CD4-positive, alpha-beta T cell treated with Interleukin-15 for 4 hours (primary cell): ENCODE results near the gene SPHK2.
"Not testable (repeated sequence)": the region's sequence is repeated elsewhere in the genome, so short reads cannot be mapped to it uniquely, and the experiment has no call there.

ENCODE experiments used
- DNase-seq: peaks from one replicate; pipeline ENCODE4 v3.0.0-alpha.2; 2020; ENCODE audit warnings: low spot score

SPHK2 gene

GRCh38 chr19:48637449-48637947 lies 18.2 kb downstream of the SPHK2 start:
- DNase-seq: peak; percentile 100

GRCh38 chr19:48637948-48638830 lies 18.9 kb downstream of the SPHK2 start:
- peak; percentile 91 for DNase-seq

- DNase-seq: no peak
These were observed 19.6 kb downstream of the SPHK2 start for GRCh38 chr19:48638831-48639381.

- no peak for DNase-seq
These were observed 20.4 kb downstream of the SPHK2 start for GRCh38 chr19:48639483-48640375.

- DNase-seq: no peak
These were observed 22.5 kb downstream of the SPHK2 start for GRCh38 chr19:48641850-48642249.

DNA sequence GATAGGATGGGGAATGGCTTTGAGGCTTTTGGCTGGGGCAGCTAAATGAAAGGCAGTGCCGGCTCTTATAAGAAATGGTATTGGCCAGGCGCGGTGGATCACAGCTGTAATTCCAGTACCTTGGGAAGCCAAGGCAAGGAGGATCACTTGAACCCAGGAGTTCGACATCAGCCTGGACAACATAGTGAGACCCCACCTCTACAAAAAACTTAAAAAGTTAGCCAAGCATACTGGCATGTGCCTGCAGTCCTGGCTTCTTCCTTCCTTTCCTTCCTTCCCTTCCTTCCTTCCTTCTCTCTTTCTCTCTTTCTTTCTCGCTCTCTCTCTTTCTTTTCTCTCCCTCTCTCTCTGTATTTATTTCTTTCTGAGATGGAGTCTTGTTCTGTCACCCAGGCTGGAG lies 23.6 kb downstream of the SPHK2 start:
- no peak for DNase-seq

GRCh38 chr19:48644355-48644754 lies 25.0 kb downstream of the SPHK2 start:
- DNase-seq: no peak

DNA sequence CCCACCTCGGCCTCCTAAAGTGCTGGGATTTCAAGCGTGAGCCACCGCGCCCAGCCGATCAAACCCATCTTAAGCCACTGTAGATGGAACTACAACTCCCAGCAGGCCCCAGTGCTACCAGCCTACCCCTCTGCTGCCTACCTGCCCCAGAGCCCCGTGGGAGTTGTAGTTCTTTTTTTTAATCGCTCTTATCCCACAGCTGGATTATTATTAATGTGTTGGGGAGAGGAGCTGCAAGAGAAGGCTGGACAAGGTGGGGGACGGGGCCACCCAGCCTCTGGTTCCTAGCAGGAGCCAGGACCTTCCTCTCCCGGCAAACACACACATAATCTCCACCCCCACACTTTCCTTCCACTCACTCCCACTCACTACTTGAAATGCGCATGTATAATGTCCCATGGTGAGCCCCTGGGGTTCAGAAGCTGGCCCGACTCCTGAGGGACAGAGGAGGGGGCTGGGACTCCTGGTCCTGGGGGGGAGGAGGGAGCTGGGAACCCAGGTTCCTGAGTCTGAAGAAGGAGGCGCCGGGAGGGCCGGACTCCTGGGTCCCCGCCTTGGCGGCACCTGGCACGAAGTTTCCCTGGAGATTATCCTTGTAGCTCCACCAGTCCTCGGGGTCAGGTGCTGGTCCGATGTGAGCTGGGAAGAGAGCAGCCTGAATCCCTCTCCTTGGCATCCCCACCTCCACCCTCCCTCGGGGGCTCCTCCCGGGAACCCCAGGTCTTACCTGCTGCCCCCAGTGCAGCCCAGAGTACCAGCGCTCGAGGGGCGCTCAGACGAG lies 25.7 kb downstream of the SPHK2 start:
- DNase-seq: peak; percentile 77

DNA sequence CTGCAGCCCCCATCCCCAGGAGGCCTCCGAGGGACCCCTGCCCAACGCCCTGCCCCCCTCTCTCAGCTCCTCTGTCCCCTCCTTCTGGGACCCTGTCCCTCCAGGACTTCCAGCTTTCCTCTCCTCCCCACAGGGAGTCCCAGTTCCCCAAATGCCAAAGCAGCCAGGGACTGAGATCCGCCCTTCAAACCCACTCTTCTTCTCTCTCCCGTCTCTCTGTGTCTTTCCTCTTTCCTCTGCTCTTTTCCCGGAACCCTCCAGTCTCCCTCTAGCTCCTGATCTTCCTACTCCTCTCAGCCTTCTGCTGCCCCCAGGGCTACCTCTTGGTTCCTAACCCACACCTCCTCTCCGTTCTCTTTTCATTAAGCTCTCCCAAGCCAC lies 26.3 kb downstream of the SPHK2 start:
- DNase-seq: no peak

- peak; percentile 94 for DNase-seq
These were observed 26.9 kb downstream of the SPHK2 start, which contains the start of gene CA11 for GRCh38 chr19:48646001-48646721. CA11 (minus strand) TSS chr19:48646187; CDS start chr19:48645632, 555 bp downstream.

- no peak for DNase-seq
These were observed 27.5 kb downstream of the SPHK2 start for GRCh38 chr19:48646722-48647216.

DNA sequence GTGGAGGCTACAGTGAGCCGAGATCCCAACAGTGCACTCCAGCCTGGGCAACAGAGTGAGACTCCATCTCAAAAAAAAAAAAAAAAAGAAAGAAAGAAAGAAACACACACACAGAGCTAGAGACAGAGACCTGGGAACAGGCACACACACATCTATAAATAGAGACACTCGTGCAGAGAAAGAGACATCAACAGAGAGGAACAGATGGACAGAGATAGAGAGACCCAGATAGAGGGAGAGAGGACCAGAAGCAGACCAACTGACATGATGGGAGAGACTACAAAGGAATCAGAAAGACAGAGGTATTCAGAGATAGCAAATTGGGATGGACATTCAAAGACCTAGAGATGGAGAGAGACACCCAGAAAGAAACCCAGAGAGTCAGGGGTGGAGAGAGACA lies 28.8 kb downstream of the SPHK2 start:
- DNase-seq: no peak

GRCh38 chr19:48650974-48651682 lies 31.8 kb downstream of the SPHK2 start:
- no peak for DNase-seq

GRCh38 chr19:48651683-48652048 lies 32.4 kb downstream of the SPHK2 start:
- no peak for DNase-seq

DNA sequence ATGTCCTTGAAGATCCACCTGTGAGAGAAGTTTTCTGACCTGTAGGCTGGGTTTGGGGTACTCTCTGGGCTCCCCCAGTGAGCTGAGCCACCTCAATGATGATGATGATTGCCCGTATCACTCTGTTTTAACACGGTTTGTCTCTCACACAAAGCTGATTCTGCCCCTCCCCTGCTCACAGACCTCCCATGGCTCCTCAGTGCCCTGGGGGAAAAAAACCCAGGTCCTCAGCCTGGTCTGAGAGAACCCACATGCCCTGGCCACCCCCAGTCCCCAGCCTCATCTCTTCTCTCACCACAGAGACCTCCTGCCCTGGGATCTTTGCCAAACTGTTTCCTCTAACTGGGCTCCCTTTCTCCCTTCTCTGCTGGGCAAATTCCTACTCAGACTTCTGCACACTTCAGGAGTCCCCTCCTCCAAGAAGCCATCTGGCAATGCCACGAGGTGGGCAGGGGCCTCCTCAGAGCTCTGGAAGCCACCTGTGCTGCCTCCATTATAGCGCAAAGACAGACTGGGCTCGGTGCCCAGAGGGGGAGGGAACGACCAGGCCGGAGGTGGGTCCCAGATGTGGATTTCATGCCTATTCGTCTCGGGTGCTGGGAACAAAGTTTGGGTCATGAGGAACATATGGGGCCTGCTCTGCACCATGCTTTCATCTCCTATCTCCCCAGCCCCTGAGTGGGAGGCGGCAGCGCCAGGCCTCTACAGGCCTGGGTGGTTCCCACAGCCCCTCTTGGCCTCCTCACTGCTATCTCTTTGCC lies 35.2 kb downstream of the SPHK2 start:
- no peak for DNase-seq

GRCh38 chr19:48656840-48657474 lies 37.7 kb downstream of the SPHK2 start:
- no peak for DNase-seq

GRCh38 chr19:48657828-48658227 lies 38.5 kb downstream of the SPHK2 start:
- DNase-seq: not testable (repeated sequence)

- DNase-seq: no peak
These were observed 39.2 kb downstream of the SPHK2 start for GRCh38 chr19:48658483-48658882.

DNA sequence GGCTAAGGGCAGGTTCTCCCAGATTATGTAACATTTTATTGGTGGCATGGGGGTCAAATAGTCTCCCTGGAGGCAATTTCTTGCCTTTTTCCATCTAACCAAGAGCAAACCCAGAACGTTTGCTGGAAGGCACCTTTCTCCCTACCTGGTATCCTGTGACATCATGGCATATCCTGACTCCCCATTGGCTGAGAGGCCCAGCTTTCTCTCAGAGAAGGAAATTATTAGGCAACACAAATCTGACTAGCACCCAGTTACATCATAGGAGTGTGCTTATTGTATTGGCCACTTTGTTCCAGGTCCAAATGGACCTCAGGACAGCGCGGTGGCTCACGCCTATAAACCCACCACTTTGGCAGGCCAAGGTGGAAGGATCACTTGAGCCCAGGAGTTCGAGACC lies 40.5 kb downstream of the SPHK2 start:
- no peak for DNase-seq
